8988T (cell line): Measurements from ENCODE around the gene ATP1B3.
A peak's percentile ranks its signal among the peaks of the same experiment; 100 is the strongest.
"Not testable (repeated sequence)": the region's sequence is repeated elsewhere in the genome, so short reads cannot be mapped to it uniquely, and the experiment has no call there.

Experiments
- DNase-seq: peaks from one replicate; pipeline ENCODE4 v3.0.0; 2011

Gene ATP1B3

DNA sequence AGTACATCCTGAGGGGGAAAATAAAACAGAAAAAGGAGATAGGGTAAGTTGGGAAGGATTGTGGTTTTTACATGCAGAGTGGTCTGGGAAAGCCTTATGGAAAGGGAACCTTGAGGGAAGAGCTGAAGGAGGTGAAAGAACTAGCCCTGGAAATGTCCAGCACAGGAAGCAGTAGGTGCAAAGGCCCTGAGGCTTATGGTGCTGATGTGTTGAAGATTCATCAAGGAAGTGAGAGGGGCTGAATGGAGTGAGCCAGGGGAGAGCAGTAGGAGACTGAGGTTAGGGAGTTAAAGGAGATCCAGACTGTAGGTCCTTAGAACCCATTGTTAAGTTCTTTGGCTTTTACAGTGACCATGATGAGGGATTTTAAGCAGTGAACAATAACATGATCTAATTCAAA is 33.0 kb downstream of the ATP1B3 start:
- no peak for DNase-seq

DNA sequence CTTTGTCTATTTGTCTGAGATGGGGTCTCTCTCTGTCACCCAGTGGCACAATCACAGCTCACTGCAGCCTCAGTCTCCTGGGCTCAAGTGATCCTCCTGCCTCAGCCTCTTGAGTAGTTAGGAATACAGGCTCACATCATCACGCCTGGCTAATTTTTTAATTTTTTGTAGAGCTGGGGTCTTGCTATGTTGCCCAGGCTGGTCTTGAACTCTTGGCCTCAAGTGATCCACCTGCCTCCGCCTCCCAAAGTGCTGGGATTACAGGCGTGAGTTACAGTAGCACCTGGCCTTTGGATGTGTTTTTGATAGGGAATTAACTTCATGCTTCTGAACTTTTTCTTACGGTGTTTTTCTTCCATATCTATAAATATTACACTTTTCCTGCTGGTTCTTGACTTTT is 33.5 kb downstream of the ATP1B3 start:
- DNase-seq: not testable (repeated sequence)

DNA sequence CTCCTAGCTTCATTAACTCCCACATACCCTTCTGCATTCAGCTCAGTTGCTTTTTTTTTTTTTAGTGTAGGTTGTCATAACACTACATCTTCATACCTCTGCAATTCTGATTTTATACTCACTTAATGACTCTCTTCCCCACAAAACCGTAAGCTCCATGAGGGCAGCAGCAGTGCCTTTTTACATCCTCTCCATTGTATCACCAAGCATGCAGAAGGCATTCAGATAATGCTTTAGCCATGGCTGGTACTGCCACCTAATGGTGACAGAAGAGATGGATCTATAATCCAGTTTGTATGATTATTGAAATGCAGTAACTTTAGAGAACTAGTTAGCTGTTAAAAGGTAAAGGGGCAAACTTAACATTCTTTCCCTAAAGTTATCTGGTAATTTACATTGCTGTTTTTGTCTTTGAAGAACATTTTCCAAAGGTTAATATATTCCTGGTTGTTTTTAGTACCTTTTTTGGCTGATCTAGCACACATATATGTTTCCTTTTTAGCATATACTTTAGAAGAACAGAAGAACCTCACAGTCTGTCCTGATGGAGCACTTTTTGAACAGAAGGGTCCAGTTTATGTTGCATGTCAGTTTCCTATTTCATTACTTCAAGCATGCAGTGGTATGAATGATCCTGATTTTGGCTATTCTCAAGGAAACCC is 36.8 kb downstream of the ATP1B3 start:
- no peak for DNase-seq

DNA sequence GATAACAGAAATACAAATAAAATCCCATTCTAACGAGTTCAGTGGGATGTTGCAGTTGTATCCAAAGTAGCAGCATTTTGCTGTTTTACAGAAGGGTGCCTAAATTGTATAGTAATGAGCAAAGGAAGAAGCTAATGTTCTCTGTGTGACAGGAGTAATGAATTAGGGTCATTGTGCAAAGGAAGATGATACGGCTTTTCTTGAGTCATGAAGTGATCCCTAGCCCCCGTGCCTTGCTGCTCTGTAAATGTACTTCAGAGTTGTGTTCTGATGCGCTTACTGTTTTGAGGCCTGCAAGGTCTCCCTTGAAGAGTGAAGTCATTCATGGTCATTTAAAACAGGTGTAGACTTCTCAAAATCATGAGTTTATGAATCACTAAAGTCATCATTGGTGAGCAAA is 37.9 kb downstream of the ATP1B3 start:
- no peak for DNase-seq

DNA sequence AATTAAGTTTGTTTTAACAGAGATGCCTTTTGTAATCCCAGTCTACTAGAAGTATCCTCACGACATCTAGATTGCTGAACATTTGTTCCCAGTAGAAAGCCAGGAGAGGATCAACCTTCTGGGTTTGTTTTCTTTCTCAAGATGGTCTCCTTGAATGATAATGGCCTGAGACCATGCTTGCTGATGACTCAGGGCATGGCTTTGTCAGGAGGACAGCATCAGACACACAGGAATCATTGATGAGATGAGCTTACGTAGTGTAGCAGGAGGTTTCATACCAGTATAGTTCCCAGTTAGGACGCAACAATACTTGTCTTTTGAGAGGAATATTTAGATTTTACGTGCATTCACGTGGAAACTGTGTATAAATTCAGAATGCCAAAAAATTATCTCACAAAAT is 38.6 kb downstream of the ATP1B3 start:
- no peak for DNase-seq

DNA sequence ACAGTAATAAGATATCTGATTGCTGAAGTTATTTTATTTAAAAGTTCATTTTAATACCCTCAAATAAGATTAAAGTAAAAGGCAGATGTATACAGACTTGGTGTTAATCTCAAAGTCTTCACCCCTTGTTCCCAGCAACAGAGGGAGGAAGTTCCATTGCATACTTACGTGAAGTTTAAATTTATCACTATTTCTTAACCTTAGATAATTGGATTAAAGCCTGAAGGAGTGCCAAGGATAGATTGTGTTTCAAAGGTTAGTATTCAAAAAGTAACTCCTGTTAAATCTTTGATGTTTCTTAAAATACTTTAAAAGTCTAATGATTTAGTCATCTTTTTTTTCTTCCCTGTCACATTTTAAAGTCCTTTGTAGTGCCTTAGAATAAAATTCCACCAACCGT is 39.3 kb downstream of the ATP1B3 start:
- DNase-seq: no peak

DNA sequence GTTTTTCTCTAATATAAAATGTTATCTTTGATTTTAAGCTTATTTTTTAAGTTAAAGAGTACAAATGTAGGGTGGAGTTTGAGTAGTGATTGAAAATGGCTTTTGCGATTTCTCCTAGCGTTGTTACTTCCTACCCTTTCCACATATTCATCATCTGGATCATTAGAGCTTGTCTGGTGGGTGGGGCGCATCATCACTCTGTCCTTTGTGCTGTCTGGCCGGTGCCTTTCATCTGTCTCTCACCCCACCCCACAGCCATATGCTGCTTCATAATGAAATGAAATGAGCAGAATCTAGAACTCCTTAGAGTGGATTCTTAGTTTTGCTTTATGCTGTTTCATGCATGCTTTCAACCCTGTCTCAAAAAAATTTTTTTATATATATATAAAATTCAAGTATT is 44.3 kb downstream of the ATP1B3 start:
- no peak for DNase-seq

DNA sequence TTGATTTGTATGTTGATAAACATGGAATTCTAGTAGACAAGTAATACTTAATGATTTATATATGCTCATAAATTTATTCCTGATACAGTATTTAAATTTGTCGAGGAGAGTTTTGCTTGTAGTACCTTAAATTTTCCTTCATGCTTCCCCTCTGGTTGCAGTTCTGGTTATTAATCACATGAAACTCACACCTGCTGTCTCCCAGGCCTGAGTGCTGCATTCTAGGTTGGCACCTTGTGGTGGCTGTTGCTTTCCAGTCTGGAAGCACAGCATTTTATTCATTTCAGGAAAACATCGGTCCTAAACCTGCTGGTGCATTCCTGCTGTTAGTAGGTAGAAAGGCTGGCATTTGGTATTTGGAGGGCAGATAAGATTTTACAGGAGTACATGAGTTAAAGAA is 44.9 kb downstream of the ATP1B3 start:
- no peak for DNase-seq

DNA sequence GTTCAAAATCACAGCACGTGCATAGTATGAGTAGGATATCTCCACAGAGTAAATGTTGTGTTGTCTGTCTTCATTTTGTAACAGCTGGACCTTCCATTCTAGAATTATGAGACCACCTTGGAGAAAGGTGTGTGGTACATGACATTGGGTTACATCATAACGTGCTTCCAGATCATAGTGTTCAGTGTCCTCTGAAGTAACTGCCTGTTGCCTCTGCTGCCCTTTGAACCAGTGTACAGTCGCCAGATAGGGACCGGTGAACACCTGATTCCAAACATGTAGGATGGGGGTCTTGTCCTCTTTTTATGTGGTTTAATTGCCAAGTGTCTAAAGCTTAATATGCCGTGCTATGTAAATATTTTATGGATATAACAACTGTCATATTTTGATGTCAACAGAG is 49.2 kb downstream of the ATP1B3 start:
- DNase-seq: not testable (repeated sequence)

DNA sequence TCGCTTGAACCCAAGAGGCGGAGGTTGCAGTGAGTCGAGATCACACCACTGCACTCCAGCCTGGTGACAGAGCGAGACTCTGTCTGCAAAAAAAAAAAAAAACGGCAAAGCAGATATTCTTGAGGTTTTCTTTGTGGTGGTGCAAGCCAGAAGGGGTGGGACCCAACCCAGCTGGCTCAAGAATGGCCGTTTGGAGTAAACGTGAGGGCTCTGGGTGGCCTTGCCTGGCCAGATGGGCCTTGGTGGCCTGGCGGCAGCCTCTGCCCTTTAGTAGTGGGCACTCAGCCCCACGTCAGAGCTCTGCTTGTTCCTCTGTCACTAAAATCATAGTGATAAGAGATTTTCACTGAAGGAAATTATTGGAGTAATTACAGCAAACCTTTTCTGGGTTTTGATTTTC is 50.5 kb downstream of the ATP1B3 start:
- DNase-seq: no peak

DNA sequence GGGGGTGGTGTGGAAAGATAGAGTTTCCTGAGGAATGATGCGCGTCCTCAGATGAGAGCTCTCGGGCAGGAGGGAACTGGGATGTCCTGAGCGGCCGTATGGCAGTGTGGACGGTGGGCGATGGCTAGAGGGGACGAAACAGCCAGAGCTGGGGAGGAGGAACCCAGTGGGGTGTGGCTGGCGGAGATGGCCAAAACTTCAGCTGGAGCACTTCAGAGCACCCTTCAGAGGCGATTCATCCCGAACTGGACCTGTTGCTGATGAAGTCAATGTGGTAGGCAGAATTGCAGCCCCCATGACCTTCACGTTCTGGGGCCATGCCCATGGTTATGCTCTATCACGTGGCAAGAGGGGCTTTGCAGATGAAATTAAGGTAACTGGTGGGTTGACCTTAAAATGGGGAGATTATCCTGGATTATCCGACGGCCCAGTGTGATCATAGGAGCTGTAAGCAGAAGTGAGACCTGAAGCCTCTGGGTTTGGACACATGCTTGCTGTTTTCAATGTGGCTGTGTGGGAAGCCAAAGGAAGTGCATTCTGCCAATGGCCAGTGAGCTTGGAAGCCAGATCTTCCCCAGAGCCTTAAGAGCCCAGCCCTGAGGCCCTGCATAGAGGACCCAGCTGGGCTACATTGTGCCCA is 52.3 kb downstream of the ATP1B3 start:
- DNase-seq: no peak

DNA sequence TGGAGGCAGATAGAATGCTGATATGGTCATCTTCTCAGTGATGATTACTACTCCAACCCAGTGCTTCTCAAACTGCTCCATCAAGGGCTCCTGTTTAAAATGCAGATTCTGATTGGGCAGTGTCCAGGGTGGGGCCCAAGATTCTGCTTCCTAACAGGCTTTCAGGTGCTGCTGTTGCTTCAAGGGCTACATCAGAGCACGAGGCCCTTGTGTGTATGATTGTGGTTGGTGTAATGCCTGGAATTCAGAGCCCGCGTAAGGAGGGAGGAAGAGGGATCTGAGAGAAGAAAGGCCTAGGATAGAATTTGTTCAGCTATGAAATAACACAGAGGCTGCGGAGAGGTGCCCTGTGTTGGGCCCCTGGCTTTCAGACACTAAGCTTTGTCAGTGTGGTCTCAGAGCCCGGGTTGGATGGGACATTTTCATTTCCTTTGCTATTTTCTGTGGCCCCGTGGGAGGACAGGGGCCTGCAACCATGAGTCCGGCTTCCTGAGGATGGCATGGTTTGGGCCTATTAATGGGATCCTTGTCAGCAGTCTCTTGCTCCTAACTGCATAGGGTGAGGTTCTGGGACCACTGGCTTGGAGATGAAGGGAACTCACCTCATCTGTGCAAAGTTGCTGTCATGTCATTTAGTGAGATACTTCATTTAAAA is 53.0 kb downstream of the ATP1B3 start:
- DNase-seq: no peak

DNA sequence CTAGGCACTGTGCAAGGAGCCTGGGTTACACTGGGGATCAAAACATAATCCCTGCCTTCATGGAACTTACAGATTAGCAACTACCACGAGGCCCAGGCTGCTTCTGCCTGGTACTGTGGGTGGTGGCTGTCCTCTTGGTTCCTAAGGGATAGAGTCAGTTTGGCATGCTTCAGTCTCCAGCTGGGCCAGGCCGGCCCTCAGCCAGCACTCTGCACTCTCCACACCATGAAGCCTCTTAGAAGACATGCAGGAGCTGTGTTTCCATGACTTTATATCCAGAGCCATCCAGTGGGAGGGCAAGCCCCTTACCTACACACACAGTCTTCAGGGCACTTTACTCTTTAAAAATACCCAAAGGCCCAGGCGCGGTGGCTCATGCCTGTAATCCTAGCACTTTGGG is 54.4 kb downstream of the ATP1B3 start:
- DNase-seq: no peak

DNA sequence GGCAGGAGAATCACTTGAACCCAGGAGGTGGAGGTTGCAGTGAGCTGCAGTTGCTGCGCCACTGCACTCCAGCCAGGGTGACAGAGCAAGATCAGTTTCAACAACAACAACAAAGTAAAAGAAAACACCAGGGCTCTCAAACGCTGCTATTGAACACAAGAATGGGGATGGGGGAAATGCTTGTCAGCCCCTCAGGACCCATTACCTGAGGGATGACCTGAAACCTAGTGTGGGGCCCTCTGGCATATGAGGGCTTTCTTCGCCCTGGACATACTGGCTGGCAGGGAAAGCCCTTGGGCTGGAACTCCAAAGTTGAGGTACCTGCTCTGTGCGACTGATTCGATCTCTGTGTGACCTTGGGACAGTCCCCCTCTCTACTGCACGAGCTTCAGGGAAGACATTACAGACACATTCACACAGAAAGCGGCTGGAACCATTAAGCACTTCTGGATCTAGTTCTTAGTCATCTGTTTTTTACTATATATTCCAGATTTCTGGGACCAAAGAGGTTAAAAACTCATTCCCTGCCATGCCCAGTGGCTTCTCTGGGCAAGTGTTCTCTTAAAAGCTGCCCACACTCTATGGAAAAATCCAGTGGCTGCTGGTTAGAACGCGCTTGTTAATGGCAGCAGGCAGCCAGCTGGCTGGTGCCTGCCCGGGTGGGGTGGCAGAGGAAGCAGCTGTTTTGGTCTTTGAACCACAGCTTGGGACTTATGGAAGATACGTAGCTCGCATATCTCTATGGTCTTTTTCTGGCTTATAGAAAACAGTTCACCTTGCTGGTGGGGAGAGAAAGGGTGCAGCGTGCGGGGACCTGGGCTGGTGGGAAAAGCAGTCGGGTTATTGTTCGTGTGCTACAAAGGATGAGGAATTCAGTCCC is 57.2 kb downstream of the ATP1B3 start:
- DNase-seq: no peak

DNA sequence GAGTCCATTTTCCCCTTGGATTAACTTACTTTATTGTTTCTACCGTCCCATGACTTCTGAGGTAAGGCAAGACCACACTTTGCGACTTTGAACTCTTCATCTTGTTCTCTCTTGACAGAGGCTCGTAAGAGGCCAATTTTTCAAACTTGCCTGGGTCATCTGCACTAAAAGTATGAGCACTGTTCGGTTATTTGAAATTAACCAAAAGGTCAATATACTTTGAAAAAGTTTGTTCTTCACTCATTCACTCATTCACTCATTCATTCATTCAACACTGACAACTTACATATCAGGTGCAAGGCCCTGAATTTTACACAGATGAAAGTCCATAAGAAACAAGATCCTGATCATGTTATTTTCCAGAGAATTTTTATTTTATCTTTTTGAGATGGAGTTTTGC is 57.9 kb downstream of the ATP1B3 start:
- DNase-seq: no peak

DNA sequence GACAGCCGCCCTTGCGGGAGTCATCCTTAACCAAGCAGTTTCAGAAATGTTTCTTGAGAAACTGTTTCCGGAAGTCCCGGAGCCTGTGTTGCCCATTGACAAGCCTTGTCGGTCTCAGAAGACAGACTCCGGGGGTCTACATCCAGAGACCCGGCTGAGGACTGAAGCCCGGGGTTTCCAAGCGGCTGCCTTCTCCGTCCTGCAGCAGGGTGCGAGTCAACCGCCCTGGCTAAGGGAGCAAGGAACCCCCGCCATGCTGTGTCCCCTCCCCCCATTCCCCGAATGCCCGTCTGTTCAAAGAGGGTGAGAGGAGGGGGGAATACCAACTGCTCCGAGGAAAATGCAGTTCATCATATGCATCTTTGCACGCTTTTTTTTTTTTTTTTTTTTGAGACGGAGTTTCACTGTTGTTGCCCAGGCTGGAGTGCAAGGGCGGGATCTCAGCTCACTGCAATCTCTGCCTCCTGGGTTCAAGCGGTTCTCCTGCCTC is 61.6 kb downstream of the ATP1B3 start:
- no peak for DNase-seq

DNA sequence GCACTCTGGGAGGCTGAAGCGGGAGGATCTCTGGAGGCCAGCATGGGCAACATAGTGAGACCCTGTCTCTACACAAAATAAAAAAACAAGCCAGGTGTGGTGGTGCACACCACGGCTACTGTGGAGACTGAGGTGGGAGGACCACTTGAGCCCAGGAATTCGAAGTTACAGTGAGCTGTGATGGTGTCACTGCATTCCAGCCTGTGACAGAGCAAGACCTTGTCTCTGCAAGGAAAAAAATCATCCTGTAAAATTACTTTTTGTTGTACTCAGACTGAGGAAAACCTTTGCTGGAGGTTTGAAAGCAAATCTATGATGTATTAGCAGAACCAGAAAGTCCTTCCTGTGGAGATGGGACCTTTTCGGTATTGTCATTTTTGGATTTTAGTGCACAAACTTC is 63.3 kb downstream of the ATP1B3 start:
- DNase-seq: no peak

DNA sequence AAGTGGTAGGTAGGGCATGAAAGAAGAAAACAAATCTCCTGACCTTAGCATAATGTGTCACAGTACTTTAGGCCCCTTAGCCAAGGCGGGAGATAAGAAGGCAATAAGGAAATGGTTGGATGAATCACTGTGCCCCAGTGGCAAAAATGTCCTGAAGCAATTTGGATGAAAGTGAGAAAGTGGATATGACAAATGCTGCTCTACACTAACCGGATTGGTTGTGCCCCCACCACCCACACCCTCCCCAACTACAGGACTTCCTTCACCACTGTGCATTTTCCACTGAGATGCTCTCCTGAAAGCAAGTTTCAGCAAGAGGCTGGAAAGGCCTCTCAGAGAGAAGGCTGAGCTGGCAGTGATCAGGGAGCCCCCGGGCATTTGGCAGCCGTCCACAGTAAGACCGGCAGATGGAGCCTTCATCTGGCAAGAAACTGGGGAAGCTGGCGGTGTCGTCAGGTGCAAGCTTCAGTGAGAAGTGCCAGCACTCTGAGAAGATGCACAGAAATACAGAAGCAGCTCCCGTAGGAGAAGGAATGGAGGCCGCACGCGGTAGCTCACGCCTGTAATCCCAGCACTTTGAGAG is 63.8 kb downstream of the ATP1B3 start:
- peak; percentile 51 for DNase-seq

DNA sequence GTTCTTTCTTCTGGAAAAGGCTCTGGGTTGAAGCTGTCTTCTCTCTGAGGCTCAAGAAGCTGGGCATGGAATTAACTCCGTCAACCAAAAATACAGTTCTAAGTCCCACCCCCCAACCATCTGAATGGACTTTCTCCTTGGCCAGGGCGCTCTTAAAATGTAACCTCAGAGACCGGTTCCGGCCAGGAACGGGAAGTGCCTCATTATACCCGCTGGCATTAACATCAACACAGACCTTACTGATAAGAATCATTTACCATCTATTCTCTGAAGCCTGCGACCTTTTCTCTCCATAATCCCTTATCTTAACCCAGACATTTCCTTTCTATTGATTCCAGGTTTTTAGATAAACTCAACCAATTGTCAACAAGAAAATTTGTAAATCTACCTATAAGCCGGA is 64.7 kb downstream of the ATP1B3 start:
- DNase-seq: no peak

DNA sequence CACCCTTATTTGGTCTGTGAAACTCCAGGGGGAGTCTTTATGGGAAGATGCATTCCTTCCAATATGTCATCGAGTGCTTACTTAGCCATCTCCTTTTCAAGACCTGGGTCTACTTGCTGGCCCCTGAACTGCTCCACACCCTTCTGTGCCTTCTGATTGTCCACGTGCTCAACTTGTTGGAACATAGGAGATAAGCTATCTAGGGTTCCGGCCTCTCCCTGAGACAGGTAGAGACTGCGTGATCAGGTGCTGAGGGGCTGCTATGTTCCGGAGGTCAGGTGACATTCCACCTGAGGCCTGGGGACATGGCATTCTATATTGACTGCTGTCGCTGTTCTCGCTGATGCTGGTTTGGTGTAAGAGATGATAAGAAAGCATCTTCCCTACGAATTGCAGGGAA is 65.6 kb downstream of the ATP1B3 start:
- DNase-seq: no peak

DNA sequence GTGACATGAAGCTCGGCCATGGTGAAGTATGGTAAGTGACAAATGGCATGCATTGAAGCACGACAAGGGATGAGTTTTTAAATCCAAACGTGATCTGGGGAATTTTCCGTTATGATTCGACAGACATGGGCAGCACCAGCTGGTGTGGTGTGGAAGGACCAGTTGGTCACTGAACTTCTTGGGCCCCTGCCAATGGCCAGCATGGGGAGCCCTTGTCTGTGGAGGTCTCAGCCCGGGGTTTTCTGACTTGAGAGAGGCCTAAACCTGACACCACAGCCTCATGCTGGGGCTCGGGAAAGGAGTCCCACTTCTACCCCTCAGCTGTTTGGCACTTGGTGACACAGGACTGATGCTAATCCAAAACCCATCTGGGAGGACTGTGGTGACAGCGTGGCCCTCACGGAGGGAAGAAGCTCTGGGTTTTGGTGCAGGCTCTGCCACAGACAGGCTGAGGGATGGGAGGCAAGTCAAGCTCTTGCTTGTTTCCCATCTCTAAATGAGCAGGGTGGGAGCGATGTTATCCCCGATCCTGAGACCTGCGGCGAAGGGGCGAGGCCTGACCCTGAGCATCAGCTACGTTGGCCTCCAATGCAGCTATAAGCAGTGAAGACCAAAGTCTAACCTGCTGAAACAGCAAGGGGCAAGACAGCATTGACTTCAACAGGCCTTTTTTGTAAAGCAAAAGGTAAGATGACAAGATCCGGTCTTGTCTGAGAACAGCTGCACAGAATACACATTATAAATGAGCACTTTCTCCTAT is 69.5 kb downstream of the ATP1B3 start:
- DNase-seq: no peak

DNA sequence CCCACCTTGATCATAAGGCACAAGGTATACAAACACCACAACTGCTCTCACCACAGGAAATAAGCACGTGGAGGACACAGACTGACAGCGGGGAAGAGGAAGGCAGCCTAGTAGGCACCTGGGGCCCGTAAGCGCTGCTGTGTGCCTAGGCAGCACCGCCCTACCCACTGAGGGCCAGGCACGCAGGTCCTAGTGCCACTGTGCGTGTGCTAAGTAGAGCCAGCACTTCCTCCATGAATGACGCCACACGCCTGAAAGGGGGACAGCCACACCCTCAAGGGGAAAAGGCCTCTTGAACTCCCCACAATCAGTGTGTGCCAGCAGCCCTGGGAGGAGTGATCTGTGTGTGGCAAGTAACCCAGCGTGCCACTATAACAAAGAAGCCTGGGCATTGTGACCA is 73.0 kb downstream of the ATP1B3 start:
- no peak for DNase-seq
